Skeletal muscle tissue (tissue), 4 donors: ENCODE measurements around the gene TMOD3. TPM values are rescaled to one million over a fixed set of nuclear protein-coding genes. Genes with fewer than 3 reads are reported as not detected.

Experiments used
- H3K27ac ChIP-seq: one replicate; pipeline ENCODE4 v1.7.0; 2013; ENCODE audit warnings: mild to moderate bottlenecking, low read depth, low read length, inconsistent platforms
- H3K27me3 ChIP-seq, 3 donors: one replicate each; pipeline ENCODE4 v1.7.0; 2013; ENCODE audit warnings: low read length in 3 of 3; ENCODE audit not compliant: control insufficient read depth in 3 of 3, insufficient read depth in 3 of 3
- H3K36me3 ChIP-seq, 3 donors: one replicate each; pipeline ENCODE4 v1.7.0; 2013; ENCODE audit warnings: low read length in 3 of 3; ENCODE audit not compliant: control insufficient read depth in 3 of 3, insufficient read depth in 3 of 3
- H3K4me1 ChIP-seq, 3 donors: one replicate each; pipeline ENCODE4 v1.7.0; 2013; ENCODE audit warnings: low read length in 3 of 3, mild to moderate bottlenecking in 3 of 3; ENCODE audit not compliant: control insufficient read depth in 3 of 3, insufficient read depth in 3 of 3
- H3K4me3 ChIP-seq, 3 donors: one replicate each; pipeline ENCODE4 v1.7.0; 2013; ENCODE audit warnings: low read length in 3 of 3
- H3K9ac ChIP-seq, 3 donors: one replicate each; pipeline ENCODE4 v1.7.0; 2013; ENCODE audit warnings: low read length in 3 of 3, mild to moderate bottlenecking in 3 of 3, moderate library complexity in 2 of 3, low read depth in 1 of 3
- H3K9me3 ChIP-seq, 3 donors: one replicate each; pipeline ENCODE4 v1.7.0; 2013; ENCODE audit warnings: low read length in 3 of 3; ENCODE audit not compliant: control insufficient read depth in 3 of 3
- total RNA-seq: library from RNA; depleted of rRNA; stranded (reverse); fragments of >200 nt; gene quantifications from one replicate; pipeline ENCODE4 v1.2.3, GENCODE V29; 2014
- donor health status: Osteomylitis.

TMOD3 gene
- total RNA-seq, 1 donor from 2014 or later: 19.8 TPM

DNA sequence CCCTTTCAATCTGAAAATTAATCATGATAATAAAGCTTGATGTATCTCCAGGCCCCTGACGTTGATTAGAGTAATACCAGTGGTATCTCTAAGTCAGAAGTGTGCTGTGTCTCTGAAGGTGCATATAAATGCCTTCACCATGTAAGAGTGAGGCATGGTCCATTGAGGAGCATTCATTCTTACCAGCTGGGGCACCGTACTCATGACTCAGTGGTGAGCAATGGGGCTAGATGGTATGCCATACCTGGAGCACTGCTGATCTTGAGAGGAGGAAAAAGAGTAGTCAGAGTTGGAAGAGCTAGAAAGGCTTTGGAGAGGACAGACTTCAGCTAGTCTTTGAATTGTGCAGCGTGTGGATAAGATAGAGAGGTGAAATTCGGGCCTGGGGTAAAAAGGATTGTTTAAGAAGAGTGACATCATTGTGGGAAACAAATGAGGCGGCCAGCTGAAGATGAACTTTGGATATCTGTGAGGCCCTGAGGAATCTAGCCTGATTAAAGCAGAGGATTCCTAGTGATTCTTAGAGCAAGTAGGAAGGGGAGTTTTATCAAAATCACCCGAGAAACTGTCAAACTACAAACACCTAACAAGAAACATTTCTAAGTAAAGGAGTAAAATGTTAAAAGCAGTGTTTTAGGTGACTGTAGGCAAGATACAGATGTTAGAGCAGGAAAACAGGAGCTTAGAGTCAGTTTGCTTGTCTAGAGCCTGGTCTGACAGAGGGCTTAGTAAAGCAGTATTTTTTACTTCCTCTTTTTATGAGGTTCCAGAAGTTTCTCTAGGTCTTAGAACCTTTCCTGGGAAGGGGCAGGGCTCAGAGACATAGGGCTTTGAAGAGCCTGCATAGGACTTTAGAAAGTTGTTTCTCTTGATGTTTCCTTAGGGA lies 13.6 kb downstream of the TMOD3 start:
- Histone ChIP-seq H3K9ac (no peak overlapping the region), H3K27ac (no peak overlapping the region), H3K9me3 (no peaks in the 10 kb centered on the region), H3K4me3 (no peak overlapping the region), H3K4me1 (peaks cover 7 to 17% (median 13%) of the 10 kb centered on the region in 3 donors), H3K36me3 (no peaks in the 10 kb centered on the region), H3K27me3 (no peaks in the 10 kb centered on the region)

DNA sequence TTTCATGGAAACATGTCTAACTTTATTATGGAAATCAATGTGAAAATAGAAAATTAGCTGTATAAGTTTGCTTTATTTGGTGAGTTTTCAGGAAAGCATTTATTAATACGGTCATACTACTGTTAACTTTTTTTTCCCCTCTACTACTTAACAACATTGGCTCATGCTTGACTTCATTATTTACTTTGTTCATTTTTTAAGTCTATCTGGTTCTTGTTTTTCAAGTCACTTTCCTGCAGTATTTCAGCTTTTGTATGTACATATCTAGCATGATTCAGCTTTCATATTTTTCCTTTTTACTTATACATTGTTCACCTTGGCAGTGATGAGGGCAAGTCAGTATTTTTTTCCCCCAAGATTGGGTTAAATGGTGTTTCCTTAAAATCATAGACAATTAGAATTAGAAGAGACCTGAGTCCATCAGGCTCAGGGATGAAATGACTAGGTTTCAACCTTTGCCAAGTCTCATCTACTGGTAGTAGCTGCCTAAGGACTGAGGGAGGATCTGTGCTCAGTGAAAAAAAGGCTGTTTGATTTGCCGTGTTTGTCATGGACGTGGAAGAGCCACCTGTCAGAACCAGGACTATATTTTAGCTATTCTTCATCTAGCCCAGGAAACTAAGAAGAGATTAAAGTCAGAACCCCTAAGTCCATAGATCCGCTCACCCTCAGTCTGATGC lies 15.4 kb downstream of the TMOD3 start:
- no peak overlapping the region for H3K27ac ChIP-seq
- H3K4me1 ChIP-seq: peaks cover 6 to 22% (median 13%) of the 10 kb centered on the region in 3 donors
- H3K9ac ChIP-seq: no peak overlapping the region
- H3K9me3 ChIP-seq: no peaks in the 10 kb centered on the region
- H3K36me3 ChIP-seq: no peaks in the 10 kb centered on the region
- H3K27me3 ChIP-seq: no peaks in the 10 kb centered on the region
- H3K4me3 ChIP-seq: no peak overlapping the region

DNA sequence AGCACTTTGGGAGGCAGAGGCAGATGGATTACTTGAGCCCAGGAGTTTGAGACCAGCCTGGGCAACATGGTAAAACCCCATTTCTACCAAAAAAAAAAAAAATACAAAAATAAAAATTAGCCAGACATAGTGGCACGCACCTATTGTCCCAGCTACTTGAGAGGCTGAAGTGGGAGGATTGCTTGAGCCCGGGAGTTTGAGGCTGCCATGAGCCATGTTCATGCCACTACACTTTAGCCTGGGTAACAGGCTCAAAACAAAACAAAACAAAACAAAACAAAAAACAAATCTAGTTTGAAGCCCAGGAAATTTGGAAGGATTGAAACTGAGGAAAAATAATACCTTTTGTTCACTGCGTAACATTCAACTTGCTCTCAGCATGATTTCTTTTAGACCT lies 16.6 kb downstream of the TMOD3 start:
- Histone ChIP-seq H3K27ac (no peak overlapping the region), H3K9ac (no peak overlapping the region), H3K4me3 (no peak overlapping the region), H3K36me3 (no peaks in the 10 kb centered on the region), H3K9me3 (no peaks in the 10 kb centered on the region), H3K4me1 (peaks cover 5 to 22% (median 13%) of the 10 kb centered on the region in 3 donors), H3K27me3 (no peaks in the 10 kb centered on the region)

DNA sequence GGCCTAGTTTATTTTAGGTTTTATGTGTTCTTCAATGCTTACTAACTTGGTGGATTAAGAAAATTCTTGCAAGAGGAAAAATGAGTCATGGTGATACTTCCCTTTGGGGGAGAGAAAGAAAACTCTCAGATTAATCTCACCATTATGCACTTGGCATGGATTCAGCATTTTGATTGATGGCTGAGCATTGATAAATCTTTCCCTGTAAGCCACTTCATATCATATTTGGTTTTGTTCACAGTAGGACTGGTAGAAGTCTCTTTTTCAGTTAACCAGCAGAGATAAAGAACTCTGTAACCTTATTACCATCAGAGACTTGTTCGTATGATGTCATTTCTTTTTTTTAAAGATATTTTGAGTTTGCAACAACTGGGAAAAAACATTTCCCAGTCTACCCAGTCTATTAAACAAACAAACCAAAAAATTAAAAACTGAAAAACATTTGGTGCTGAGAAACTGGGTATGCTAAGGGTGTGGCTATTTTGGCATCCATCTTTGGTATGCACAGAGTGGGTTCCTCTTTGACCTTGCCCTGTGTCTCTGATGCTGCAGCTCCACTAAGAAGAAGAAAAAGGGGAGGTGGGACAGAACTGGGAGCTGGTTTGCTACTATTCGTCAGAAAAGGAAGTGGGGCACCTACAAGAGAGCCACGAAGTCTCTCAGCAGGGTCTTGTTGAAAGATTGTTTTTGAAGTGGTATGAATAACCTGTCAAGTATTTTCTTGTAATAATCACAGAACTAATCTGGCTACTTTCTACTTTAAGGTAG lies 17.2 kb downstream of the TMOD3 start:
- peaks cover 5 to 22% (median 13%) of the 10 kb centered on the region in 3 donors for H3K4me1 ChIP-seq
- no peaks in the 10 kb centered on the region for H3K36me3 ChIP-seq
- peak overlapping the region; percentile 46 for H3K27ac ChIP-seq
- no peaks in the 10 kb centered on the region for H3K27me3 ChIP-seq
- H3K9ac ChIP-seq: no peak overlapping the region
- no peaks in the 10 kb centered on the region for H3K9me3 ChIP-seq
- H3K4me3 ChIP-seq: no peak overlapping the region

DNA sequence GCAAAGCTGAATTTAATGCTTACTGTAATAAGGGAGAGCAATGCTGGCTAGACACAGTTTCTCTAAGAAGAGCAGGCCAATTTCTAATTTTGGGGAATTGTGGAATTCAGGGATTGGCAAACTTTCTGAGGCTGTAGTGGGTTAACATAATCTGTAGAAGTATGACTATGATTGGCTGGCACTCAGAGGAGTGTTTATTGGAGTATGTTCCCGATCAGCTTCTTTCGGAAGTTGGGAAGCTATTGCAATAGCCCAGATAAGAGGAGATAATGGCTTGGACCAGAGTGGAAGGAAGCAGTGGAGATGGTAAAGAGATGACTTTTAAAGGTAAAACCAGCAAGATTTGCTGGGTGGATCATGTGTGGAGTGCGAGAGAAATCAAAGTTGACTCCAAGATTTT lies 19.4 kb downstream of the TMOD3 start:
- Histone ChIP-seq H3K27ac (no peak overlapping the region), H3K4me1 (peaks cover 5 to 9% (median 6%) of the 10 kb centered on the region in 3 donors), H3K4me3 (no peak overlapping the region)

DNA sequence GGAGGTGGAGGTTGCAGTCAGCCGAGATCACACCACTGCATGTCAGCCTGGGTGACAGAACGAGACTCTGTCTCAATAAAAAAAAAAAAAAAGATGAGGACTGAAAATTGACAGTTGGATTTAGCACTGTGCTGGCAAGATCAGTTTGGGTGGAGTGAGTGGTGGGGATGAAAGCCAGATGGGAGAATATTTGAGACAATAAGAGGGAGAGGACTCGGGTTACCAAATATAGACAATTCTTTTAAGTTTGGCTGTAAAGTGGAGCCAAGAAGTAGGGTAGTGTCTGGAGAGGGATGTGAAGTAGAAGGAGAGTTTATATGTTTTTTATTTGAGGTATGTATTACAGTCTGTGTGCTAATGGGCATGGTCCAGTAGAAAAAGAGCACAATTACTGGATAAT lies 20.4 kb downstream of the TMOD3 start:
- H3K4me1 ChIP-seq: peaks cover 5 to 9% (median 6%) of the 10 kb centered on the region in 3 donors
- H3K27me3 ChIP-seq: no peaks in the 10 kb centered on the region
- H3K36me3 ChIP-seq: no peaks in the 10 kb centered on the region
- no peak overlapping the region for H3K27ac ChIP-seq
- no peaks in the 10 kb centered on the region for H3K9me3 ChIP-seq
- H3K9ac ChIP-seq: no peak overlapping the region
- no peak overlapping the region for H3K4me3 ChIP-seq

More for the DNA sequence above, 19.4 kb downstream of the TMOD3 start:
- no peaks in the 10 kb centered on the region for H3K27me3 ChIP-seq
- no peaks in the 10 kb centered on the region for H3K36me3 ChIP-seq
- H3K9ac ChIP-seq: no peak overlapping the region
- H3K9me3 ChIP-seq: no peaks in the 10 kb centered on the region

DNA sequence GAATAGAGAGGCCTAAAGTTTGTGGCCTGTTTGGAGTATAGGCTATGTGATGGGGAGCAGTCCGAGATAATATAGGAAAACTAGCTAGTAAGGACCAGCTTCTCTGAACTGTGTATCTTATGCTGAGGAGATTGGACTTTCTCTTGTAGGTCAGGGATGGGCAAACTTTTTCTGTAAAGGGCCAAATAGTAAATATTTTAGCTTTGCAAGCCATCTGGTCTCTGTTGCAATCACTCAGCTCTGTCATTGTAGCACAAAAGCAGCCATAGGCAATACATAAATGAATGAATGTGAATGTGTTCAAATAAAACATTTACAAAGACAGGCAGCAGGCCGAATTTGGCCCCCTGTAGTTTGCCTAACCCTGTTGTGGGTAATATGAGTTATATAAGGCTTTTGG lies 24.5 kb downstream of the TMOD3 start:
- H3K36me3 ChIP-seq: no peaks in the 10 kb centered on the region
- no peaks in the 10 kb centered on the region for H3K27me3 ChIP-seq
- no peak overlapping the region for H3K27ac ChIP-seq
- H3K4me3 ChIP-seq: no peak overlapping the region
- no peaks in the 10 kb centered on the region for H3K9me3 ChIP-seq
- peaks cover 0 to 3% (median 3%) of the 10 kb centered on the region in 3 donors for H3K4me1 ChIP-seq
- H3K9ac ChIP-seq: no peak overlapping the region

DNA sequence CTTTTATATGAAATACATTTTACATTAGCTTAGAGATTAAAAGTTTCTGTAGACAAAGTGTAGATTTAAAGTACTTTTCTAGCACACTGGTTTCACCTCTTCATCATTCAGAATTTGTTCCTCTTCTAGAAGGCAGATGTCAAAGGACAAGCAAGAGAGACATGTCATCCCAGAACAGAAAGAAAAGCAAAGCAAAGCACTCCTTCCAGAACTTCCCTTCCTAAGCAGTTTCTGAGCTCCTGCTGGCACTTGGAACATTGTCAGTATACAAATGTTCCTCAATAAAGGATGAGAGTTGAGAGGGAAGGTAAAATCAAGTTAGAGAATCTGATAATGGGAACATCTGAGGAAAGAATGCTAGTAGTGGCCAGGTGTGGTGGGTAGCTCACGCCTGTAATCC lies 26.2 kb downstream of the TMOD3 start:
- H3K36me3 ChIP-seq: no peaks in the 10 kb centered on the region
- H3K27me3 ChIP-seq: no peaks in the 10 kb centered on the region
- no peak overlapping the region for H3K27ac ChIP-seq
- peaks cover 0 to 3% (median 0%) of the 10 kb centered on the region in 3 donors for H3K4me1 ChIP-seq
- H3K9me3 ChIP-seq: no peaks in the 10 kb centered on the region
- no peak overlapping the region for H3K4me3 ChIP-seq
- no peak overlapping the region for H3K9ac ChIP-seq

DNA sequence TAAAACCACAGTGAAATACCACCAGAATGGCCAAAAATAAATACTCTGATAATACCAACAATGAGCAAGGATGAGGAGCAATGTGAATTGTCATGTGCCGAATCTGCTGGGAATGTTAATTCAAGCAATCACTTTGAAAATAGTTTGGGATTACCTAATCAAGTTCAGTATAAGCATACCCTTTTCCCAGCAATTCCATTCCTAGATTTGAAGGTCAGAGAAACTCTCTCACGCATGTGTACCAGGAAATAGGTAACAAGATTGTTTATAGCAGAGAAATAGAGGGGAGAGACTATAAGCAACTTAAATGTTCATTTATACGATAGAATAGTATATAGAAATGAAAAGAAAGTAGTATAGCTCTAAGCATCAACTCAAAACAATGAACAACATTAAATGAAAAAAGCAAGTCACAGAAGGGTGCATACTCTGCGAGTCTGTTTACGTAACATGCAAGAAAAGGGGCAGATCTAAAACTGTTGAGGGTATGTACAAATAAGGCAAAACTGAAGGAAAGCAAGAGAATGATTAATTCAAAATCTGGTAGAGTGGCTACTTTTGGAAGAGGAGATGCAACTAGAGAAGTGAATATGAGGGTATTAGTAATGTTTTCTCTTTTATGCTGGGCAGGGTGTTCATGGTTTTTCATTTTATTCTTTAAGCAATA lies 27.4 kb downstream of the TMOD3 start:
- peaks cover 0 to 3% (median 0%) of the 10 kb centered on the region in 3 donors for H3K4me1 ChIP-seq
- H3K27me3 ChIP-seq: no peaks in the 10 kb centered on the region
- H3K9ac ChIP-seq: no peak overlapping the region
- H3K4me3 ChIP-seq: no peak overlapping the region
- H3K9me3 ChIP-seq: no peaks in the 10 kb centered on the region
- no peak overlapping the region for H3K27ac ChIP-seq
- H3K36me3 ChIP-seq: no peaks in the 10 kb centered on the region
